Pancreas (tissue), 10 donors: Measurements from ENCODE around the gene SHKBP1. TPM values are rescaled to one million over a fixed set of nuclear protein-coding genes. Genes with fewer than 3 reads are reported as not detected.

Experiments used
- ATAC-seq, 4 donors: fragments of 200-7000 bp; cut with Tn5 transposase; one replicate each; pipeline versions ENCODE4 v1.8.0 to v1.9.1; 2020; ENCODE audit warnings: mild to moderate bottlenecking in 4 of 4, moderate library complexity in 4 of 4
- DNase-seq, 6 donors: peaks; one replicate each; pipeline ENCODE4 v3.0.0-alpha.2; 2020
- FAIRE-seq: peaks from 2 replicates; lab custom pipeline; 2012; peaks lifted over from hg19 to GRCh38; lab: Jason Lieb, UNC
- H3K27ac ChIP-seq, 4 donors: fragments of 200-600 bp; sonication (generic); 1 replicate in 3 of 4; 2 replicates in 1 of 4; pipeline versions ENCODE4 v1.5.0 to v1.8.0; 2020
- H3K27me3 ChIP-seq, 4 donors: fragments of 200-600 bp; one replicate each; pipeline ENCODE4 v1.8.0; 2021
- H3K36me3 ChIP-seq, 3 donors: fragments of 200-600 bp; sonication (generic) in 1 of 3; one replicate each; pipeline versions ENCODE4 v1.5.0 to v1.8.0; 2020 to 2021
- H3K4me1 ChIP-seq, 3 donors: fragments of 200-600 bp; one replicate each; pipeline ENCODE4 v1.8.0; 2021
- H3K4me3 ChIP-seq, 4 donors: fragments of 200-600 bp; sonication (generic) in 2 of 4; one replicate each; pipeline versions ENCODE4 v1.5.0 to v1.8.0; 2020 to 2021
- H3K9me3 ChIP-seq, 4 donors: fragments of 200-600 bp; one replicate each; pipeline ENCODE4 v1.8.0; 2021
- WGBS, 2 donors: extraction: QIAGEN DNeasy Blood & Tissue Kit; methylation state at CpG; one replicate each; pipeline ENCODE4 v1.1.7; 2013; 5-methylcytosine and 5-hydroxymethylcytosine counted together
- intact Hi-C, 3 donors: fragments of 100-400 bp; cut with DNase I; formaldehyde crosslinking; loops; one replicate each; pipeline versions ENCODE4 v1.11.1 to v1.14.2; 2022
- polyA plus RNA-seq, 2 donors: library from polyadenylated mRNA; stranded (reverse); fragments of 200-250 nt; gene quantifications; one replicate each; pipeline ENCODE4 v1.2.3, GENCODE V29; 2013
- total RNA-seq, 6 donors: library from RNA; stranded (reverse); fragmentation: NEBNext Ultra II Directional in 4 of 6; extraction: Animal tissue kit (Norgen Biotek cat#: 25700) in 4 of 6; gene quantifications; one replicate each; pipeline versions ENCODE4 v1.2.1 to v1.2.4, GENCODE V29; 2021 to 2023
- TF ChIP-seq, protein P1 (sequence below), 4 donors: fragments of 200-600 bp; sonication (generic) in 3 of 4; IDR thresholded peaks; one replicate each; pipeline versions ENCODE4 v1.5.0 to v1.8.0; 2021; ENCODE audit warnings: antibody characterized with exemption in 4 of 4
- donor health status: healthy with polysubstance abuse.
- donor health status: DM: no; HTN: no; CAD: no; lungs with moderate emphysema.
- donor health status: DM: no; HTN: no; CAD: no.
- donor health status: control.
- donor health status: control.
- donor health status: Bipolar disorder and iron deficiency.
- donor health status: DM: yes; HTN: yes; CAD: no.
- donor health status: DM: no; HTN: no; CAD: no.
- donor health status: DM: no; HTN: no; CAD: no.
- donor health status: DM: yes; HTN: yes; CAD: no.

SHKBP1 gene
- total and polyA plus RNA-seq, 8 donors: 18.2 to 86.2 (median 23.8) TPM

DNA sequence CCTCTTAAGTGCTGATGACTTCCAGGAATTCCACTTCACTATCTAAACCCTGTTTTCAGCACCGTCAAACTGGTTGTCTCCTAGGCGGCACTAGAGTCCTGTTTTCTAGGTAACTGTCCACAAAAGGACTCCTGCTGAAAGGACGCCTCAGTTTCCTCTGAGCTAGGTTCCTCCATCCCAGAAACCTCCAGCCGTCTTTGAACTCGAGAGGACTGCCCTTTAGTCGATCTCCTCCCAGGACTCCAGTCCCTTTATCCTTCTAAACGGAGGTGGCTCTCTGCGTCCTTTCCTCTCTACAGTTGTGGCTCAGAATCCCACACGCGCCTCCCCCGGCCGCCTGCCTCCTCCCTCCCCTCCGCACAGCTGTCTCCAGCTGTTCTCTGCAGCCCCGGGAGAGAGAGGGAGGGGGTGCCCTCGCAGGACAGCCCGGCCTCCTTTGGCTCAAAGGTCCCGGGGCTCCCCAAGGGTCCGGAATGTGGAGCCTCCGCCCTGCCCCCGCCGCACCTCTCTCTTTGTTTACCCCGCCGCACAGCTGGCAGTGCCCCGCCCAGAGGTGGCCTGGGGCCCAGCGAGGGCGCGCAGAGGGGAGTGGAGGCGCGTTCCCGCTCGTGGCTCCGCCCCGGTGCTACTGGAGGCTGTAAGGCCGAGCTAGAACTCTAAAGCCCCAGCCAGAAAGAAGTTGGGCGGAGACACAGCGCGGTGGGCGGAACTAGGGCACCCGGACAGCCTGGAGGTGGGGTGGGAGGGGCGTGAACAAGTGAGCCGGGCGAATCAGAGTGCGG, 26.9 kb downstream of the SHKBP1 start:
- Histone ChIP-seq H3K27me3 (peaks cover 0 to 12% (median 0%) of the 10 kb centered on the region in 4 donors), H3K4me1 (peaks cover 0 to 19% (median 4%) of the 10 kb centered on the region in 3 donors), H3K9me3 (no peaks in the 10 kb centered on the region), H3K36me3 (no peaks in the 10 kb centered on the region), H3K4me3 (peak overlapping the region in 3 of 4 donors; percentile 5 to 48 (median 34)), H3K27ac (peak overlapping the region; percentile 33 to 84 (median 61))
- intact Hi-C loops: no loop called here
- DNase-seq: peak; percentile 96 to 99 (median 99)
- TF ChIP-seq, protein P1, sequence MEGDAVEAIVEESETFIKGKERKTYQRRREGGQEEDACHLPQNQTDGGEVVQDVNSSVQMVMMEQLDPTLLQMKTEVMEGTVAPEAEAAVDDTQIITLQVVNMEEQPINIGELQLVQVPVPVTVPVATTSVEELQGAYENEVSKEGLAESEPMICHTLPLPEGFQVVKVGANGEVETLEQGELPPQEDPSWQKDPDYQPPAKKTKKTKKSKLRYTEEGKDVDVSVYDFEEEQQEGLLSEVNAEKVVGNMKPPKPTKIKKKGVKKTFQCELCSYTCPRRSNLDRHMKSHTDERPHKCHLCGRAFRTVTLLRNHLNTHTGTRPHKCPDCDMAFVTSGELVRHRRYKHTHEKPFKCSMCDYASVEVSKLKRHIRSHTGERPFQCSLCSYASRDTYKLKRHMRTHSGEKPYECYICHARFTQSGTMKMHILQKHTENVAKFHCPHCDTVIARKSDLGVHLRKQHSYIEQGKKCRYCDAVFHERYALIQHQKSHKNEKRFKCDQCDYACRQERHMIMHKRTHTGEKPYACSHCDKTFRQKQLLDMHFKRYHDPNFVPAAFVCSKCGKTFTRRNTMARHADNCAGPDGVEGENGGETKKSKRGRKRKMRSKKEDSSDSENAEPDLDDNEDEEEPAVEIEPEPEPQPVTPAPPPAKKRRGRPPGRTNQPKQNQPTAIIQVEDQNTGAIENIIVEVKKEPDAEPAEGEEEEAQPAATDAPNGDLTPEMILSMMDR (IDR thresholded peaks at IDR 0.05): no peak
- 1% methylated on average over 41 to 43 of the region's 43 CpGs for WGBS, 2 donors
- FAIRE-seq: peak; percentile 79
- peak; percentile 78 to 84 (median 81) for ATAC-seq

DNA sequence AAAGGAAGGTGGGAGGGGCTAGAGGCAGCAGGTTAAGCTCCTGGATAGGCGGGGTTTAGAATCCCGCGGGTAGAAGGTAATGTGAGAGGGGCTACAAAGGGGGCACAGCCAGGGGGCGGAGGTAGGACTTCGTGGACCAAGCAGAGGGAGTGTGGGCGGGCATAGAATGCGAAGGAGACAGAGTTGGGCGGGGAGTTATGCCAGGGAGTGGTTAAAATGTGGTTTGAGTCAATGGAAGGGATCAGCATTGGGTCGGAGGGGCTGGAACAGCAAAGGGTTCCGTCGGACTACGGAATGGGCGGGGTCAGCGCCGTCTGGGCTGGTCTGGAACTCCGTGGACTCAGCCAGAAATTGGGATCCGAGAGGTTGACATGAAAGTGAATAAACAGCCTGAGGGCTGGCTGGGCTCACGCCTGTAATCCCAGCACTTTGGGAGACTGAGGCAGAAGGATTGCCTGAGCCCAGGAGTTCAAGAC, 27.5 kb downstream of the SHKBP1 start:
- ATAC-seq: no peak
- FAIRE-seq: no peak
- H3K36me3 ChIP-seq: no peaks in the 10 kb centered on the region
- TF ChIP-seq, protein P1 (IDR thresholded peaks at IDR 0.05): no peak
- 5 to 6% methylated on average over 18 of the region's 18 CpGs for WGBS, 2 donors
- DNase-seq: peak in 1 of 6 donors; percentile 72
- intact Hi-C loops: no loop called here
- H3K4me1 ChIP-seq: peaks cover 0 to 21% (median 4%) of the 10 kb centered on the region in 3 donors
- peak overlapping the region in 3 of 4 donors; percentile 5 to 48 (median 34) for H3K4me3 ChIP-seq
- H3K27ac ChIP-seq: peak overlapping the region in 2 of 4 donors; percentile 23 to 73
- H3K27me3 ChIP-seq: peaks cover 0 to 8% (median 0%) of the 10 kb centered on the region in 4 donors
- H3K9me3 ChIP-seq: no peaks in the 10 kb centered on the region

DNA sequence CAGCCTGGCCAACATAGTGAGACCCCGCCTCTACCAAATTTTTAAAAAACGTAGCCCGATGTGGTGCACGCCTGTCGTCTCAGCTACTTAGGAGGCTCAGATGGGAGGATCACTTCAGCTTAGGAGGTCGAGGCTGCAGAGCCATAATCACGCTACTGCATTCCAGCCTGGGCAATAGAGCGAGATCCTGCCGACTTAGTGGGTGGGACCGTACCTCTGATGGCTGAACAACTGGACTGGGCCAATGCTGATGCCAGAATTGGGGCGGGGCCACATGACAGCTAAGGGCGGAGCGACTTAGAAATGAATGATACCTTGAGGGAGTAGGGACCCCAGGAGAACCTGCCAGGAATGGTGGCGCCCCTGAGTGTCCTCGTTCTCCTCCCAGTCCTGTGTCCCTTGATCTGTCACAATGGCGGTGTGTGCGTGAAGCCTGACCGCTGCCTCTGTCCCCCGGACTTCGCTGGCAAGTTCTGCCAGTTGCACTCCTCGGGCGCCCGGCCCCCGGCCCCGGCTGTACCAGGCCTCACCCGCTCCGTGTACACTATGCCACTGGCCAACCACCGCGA, 28.1 kb downstream of the SHKBP1 start:
- WGBS, 2 donors: 16 to 17% methylated on average over 29 of the region's 29 CpGs
- H3K27me3 ChIP-seq: peaks cover 0 to 6% (median 0%) of the 10 kb centered on the region in 4 donors
- no peaks in the 10 kb centered on the region for H3K36me3 ChIP-seq
- peaks cover 0 to 24% (median 4%) of the 10 kb centered on the region in 3 donors for H3K4me1 ChIP-seq
- FAIRE-seq: no peak
- TF ChIP-seq, protein P1 (IDR thresholded peaks at IDR 0.05): no peak
- no peak for ATAC-seq
- peak overlapping the region in 3 of 4 donors; percentile 25 to 60 (median 40) for H3K4me3 ChIP-seq
- intact Hi-C loops: no loop called here
- H3K27ac ChIP-seq: peak overlapping the region; percentile 43 to 73 (median 64)
- peak in 2 of 6 donors; percentile 64 to 73 for DNase-seq
- no peaks in the 10 kb centered on the region for H3K9me3 ChIP-seq

DNA sequence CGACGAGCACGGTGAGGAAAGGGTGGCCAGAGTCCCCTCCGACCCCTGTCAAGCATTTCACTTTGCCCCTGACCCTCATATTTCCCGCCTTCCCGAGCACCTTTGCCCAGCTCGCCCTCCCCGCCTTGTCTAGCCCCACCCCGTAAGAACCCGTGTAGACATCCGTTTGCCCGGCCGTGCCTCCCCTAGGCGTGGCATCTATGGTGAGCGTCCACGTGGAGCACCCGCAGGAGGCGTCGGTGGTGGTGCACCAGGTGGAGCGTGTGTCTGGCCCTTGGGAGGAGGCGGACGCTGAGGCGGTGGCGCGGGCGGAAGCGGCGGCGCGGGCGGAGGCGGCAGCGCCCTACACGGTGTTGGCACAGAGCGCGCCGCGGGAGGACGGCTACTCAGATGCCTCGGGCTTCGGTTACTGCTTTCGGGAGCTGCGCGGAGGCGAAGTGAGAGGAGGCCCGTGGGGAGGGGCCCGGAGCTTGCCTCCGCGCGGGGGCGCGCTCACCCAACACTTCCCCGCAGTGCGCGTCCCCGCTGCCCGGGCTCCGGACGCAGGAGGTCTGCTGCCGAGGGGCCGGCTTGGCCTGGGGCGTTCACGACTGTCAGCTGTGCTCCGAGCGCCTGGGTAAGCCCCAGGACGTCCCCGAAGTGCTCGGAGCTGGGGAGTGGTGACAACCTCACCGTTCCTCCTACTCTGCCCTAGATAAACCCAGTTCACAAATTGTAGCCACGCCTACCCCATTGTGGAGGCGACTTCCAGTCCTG, 28.7 kb downstream of the SHKBP1 start:
- TF ChIP-seq, protein P1 (IDR thresholded peaks at IDR 0.05): no peak
- no peaks in the 10 kb centered on the region for H3K36me3 ChIP-seq
- intact Hi-C loops: no loop called here
- peaks cover 0 to under 1% (median 0%) of the 10 kb centered on the region in 4 donors for H3K27me3 ChIP-seq
- peak; percentile 32 to 54 (median 44) for ATAC-seq
- H3K4me1 ChIP-seq: peaks cover 0 to 24% (median 4%) of the 10 kb centered on the region in 3 donors
- H3K27ac ChIP-seq: peak overlapping the region; percentile 43 to 73 (median 64)
- WGBS, 2 donors: 1 to 2% methylated on average over 71 of the region's 71 CpGs
- FAIRE-seq: no peak
- peak overlapping the region; percentile 13 to 60 (median 32) for H3K4me3 ChIP-seq
- DNase-seq: peak; percentile 82 to 93 (median 84)
- H3K9me3 ChIP-seq: no peaks in the 10 kb centered on the region
